DND-41 (cell line): ENCODE measurements around the gene TRIAP1.

ENCODE experiments used
- ATAC-seq: fragments of 200-7000 bp; cut with Tn5 transposase; 3 replicates; pipeline ENCODE4 v1.9.1; 2021; ENCODE audit warnings: low read depth; ENCODE audit not compliant: insufficient read depth
- DNase-seq: peaks from one replicate; pipeline ENCODE4 v3.0.0-alpha.2; 2020
- H2AFZ ChIP-seq: 2 replicates; pipeline ENCODE4 v1.6.0; 2012; ENCODE audit warnings: low read depth, low read length
- H3K27ac ChIP-seq: 2 replicates; pipeline ENCODE4 v1.5.1; 2012; ENCODE audit warnings: low read length, inconsistent platforms
- H3K27me3 ChIP-seq: fragments of 200-600 bp; sonication (generic); 2 replicates; pipeline ENCODE4 v1.6.0; 2012; ENCODE audit warnings: low read length, mild to moderate bottlenecking, inconsistent platforms; ENCODE audit not compliant: insufficient read depth, poor library complexity
- H3K36me3 ChIP-seq: 2 replicates; pipeline ENCODE4 v1.5.1; 2012; ENCODE audit warnings: low read length, inconsistent platforms; ENCODE audit not compliant: insufficient read depth
- H3K4me1 ChIP-seq: 2 replicates; pipeline ENCODE4 v1.5.1; 2012; ENCODE audit warnings: mild to moderate bottlenecking, low read length; ENCODE audit not compliant: insufficient read depth
- H3K4me2 ChIP-seq: 2 replicates; pipeline ENCODE4 v1.6.0; 2012; ENCODE audit warnings: mild to moderate bottlenecking, moderate library complexity, low read length, inconsistent platforms; ENCODE audit not compliant: insufficient read depth
- H3K4me3 ChIP-seq, 2 experiments: fragments of 200-600 bp in 1 of 2; shearing (Covaris generic) in 1 of 2; 2 replicates each; pipeline ENCODE4 v1.5.1; 2012 to 2016; ENCODE audit warnings: inconsistent platforms in 2 of 2, low read length in 2 of 2, mild to moderate bottlenecking in 2 of 2, low read depth in 1 of 2, moderate library complexity in 1 of 2
- H3K79me2 ChIP-seq: 2 replicates; pipeline ENCODE4 v1.6.0; 2012; ENCODE audit warnings: low read length, inconsistent platforms; ENCODE audit not compliant: insufficient read depth
- H3K9ac ChIP-seq: 2 replicates; pipeline ENCODE4 v1.6.0; 2012; ENCODE audit warnings: low read depth, mild to moderate bottlenecking, inconsistent platforms, low read length, moderate library complexity
- H3K9me3 ChIP-seq: 2 replicates; pipeline ENCODE4 v1.5.1; 2012; ENCODE audit warnings: low read length, moderate library complexity, mild to moderate bottlenecking, inconsistent platforms; ENCODE audit not compliant: insufficient read depth, severe bottlenecking
- H4K20me1 ChIP-seq: 2 replicates; pipeline ENCODE4 v1.6.0; 2012; ENCODE audit warnings: low read length; ENCODE audit not compliant: insufficient read depth
- CTCF ChIP-seq: IDR thresholded peaks from 2 replicates; pipeline ENCODE4 v1.5.1; 2012; ENCODE audit warnings: borderline replicate concordance, low read length, moderate library complexity, mild to moderate bottlenecking; ENCODE audit not compliant: poor library complexity, severe bottlenecking; ENCODE audit errors: extremely low read depth
- EZH2 ChIP-seq: IDR thresholded peaks from 3 replicates; pipeline ENCODE4 v1.6.1; 2012; ENCODE audit warnings: borderline replicate concordance, low read depth, mild to moderate bottlenecking, moderate library complexity, low read length, inconsistent platforms; ENCODE audit not compliant: severe bottlenecking

The TRIAP1 gene

GRCh38 chr12:120473807-120474615 lies 27.8 kb upstream of the TRIAP1 start:
- Histone ChIP-seq H3K36me3 (no peaks in the 10 kb centered on the region; the same call in 1 of the 2 replicates), H3K4me1 (peaks cover 21% of the 10 kb centered on the region), H3K27me3 (no peaks in the 10 kb centered on the region), H3K27ac (no peak overlapping the region), H3K4me3 (no peak overlapping the region), H3K9ac (no peak overlapping the region), H3K79me2 (peaks cover 31% of the 10 kb centered on the region), H3K9me3 (no peaks in the 10 kb centered on the region), H3K4me2 (no peak overlapping the region), H4K20me1 (no peaks in the 10 kb centered on the region; the same call in 1 of the 2 replicates), H2AFZ (no peak overlapping the region)
- ATAC-seq = no peak
- TF ChIP-seq CTCF (no peak), EZH2 (no peak)
- no peak for DNase-seq

GRCh38 chr12:120472521-120472920 lies 26.3 kb upstream of the TRIAP1 start:
- H3K79me2 ChIP-seq = peaks cover 45% of the 10 kb centered on the region
- no peak overlapping the region for H3K4me3 ChIP-seq
- no peaks in the 10 kb centered on the region for H3K27me3 ChIP-seq
- H3K9ac ChIP-seq = no peak overlapping the region
- H3K4me1 ChIP-seq = peaks cover 30% of the 10 kb centered on the region
- no peaks in the 10 kb centered on the region for H3K9me3 ChIP-seq
- no peak overlapping the region for H3K4me2 ChIP-seq
- ATAC-seq (no peak), DNase-seq (no peak)
- no peak overlapping the region for H2AFZ ChIP-seq
- H3K36me3 ChIP-seq = peaks cover 3% of the 10 kb centered on the region
- H3K27ac ChIP-seq = no peak overlapping the region
- H4K20me1 ChIP-seq = peaks cover 12% of the 10 kb centered on the region
- TF ChIP-seq EZH2 (no peak), CTCF (no peak)

GRCh38 chr12:120470150-120470784 lies 24.1 kb upstream of the TRIAP1 start:
- DNase-seq = no peak
- Histone ChIP-seq H2AFZ (peak overlapping the region; percentile 97), H3K36me3 (peaks cover 25% of the 10 kb centered on the region), H3K4me2 (peak overlapping the region; percentile 78), H4K20me1 (peaks cover 34% of the 10 kb centered on the region), H3K27ac (peak overlapping the region; percentile 90), H3K4me3 (peak overlapping the region; percentile 81 to 89), H3K27me3 (no peaks in the 10 kb centered on the region), H3K9me3 (no peaks in the 10 kb centered on the region), H3K9ac (peak overlapping the region; percentile 89), H3K79me2 (peaks cover 68% of the 10 kb centered on the region), H3K4me1 (peaks cover 47% of the 10 kb centered on the region)
- TF ChIP-seq CTCF (no peak), EZH2 (no peak)
- peak; percentile 48 for ATAC-seq
